NCI-H2107 treated with DMSO at 0.1 percent for 48 hours (cell line): ENCODE data around the gene C18orf32.
"Not testable (repeated sequence)": the region's sequence is repeated elsewhere in the genome, so short reads cannot be mapped to it uniquely, and the experiment has no call there.

Experiments used
- DNase-seq: peaks from one replicate; lab custom pipeline; 2025; ENCODE audit not compliant: unreplicated experiment; lab: John Stamatoyannopoulos, UW

The C18orf32 gene

DNA sequence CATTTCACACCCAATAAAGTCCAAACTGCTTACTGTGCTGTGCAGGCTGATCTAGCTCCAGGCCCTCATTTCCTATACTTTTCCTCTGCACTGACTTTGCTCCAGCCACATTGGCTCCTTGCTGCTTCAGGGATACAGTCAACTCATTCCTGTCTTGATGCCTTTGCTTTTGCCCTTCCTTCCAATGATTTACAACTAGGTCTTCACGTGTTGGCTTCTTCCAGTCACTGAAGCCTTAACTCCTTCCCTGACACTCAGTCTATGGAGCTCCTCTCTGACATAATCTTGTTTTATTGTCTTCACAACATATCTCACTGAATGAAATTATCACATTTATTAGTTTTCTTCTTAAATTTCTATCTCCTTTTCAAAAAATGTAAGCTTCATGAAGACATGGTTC lies 16.9 kb upstream of the C18orf32 start:
- no peak for DNase-seq

DNA sequence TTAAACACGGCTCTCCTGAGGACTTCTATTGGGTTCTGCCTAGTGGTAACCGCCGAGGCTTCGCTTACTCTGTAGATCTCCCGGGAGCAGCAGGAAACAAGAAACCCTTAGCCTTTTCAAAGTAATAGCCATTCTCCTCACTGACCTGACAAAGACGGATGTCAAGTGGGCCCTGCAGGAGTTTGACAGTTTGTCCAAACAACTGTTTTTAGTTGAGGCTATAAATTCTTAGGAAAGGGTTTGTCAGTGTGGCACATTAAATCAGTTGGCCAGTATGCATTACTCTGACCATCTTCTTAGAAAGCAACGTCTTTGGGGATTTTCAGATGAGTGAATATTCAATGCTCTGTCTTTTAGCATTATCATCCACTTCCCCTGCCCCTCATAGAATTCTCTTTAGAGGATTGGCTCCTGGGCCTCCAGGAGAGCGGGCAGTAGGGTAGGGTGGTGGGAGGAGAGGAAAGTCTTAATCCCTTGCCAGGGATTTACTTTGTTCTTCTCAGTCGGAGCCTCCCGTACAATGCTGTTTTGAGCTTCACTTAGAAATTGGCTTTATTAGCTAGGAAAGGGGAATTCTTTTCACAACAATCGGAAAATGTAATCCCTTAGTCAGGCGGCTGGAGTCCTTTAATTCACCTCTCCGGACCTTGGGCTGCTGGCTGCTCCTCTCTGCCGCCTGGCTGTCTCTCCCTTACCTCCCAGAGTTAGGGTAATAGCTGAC lies 13.3 kb upstream of the C18orf32 start:
- DNase-seq, result no peak

DNA sequence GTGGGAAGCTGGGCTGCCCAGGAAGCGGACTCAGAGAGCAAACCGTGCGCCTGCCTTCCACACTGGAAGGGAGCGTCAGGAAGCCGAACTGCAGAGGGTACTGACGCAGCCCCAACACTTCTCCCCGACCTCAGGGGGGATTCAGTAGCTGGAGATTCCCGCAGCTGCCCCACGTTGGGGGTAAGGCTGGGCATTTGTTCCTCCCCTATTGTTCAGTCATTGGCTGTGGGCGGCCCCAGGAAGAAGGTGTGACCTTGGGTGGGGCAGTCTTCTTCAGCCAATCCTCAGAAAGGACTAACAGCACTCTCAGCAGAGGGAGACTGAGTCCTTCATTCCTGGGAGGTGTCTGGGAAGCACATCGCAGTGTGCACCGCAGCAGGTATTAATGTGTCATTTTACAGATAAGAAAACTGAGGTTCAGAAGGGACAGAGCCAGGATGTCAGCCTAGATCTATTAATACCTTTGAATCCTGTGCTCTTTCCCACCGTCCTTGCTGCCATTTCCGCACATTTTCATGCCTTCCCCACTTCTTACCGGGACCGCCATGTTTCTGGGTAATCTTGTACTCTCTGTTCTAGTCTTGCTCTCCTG lies 12.1 kb upstream of the C18orf32 start:
- no peak for DNase-seq

DNA sequence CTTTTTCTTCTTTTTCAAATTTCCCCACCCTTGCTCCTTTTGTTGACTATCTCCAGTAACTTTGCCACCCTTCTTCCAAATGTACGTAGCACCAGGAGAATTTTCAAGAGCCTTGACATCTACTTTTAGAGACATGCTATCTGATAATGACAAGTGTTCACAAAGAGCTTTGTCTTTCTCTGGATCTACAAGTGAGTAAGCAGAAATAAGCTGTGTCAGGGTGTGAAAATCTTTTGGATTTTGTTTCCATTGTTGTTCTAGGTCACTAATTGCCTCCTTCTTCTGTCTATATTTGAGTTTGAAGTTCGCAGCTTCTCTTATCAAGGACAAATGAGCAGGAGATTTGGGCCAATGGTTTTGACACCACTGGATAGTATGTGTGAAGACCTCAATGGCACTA lies 8.4 kb upstream of the C18orf32 start:
- no peak for DNase-seq

DNA sequence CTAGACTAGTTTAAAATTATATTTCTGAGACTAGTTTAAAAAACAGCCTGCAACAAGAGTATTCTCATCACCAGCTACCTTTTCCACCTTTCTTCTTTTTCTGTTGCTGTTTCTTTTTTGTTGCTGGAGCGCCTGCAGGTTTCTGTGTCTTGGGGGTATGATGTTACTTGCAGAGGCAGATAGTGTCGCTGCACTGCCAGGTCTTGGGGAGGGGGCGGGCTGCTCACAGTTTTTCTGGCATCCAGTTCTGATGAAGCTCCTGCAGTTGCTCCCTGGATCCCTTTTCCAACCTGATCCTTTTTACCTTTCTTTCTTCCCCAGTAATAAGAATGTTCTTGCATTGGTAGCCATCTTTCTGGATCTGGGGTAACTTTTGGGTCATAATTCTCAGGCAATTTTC lies 8.0 kb upstream of the C18orf32 start:
- DNase-seq, result no peak

DNA sequence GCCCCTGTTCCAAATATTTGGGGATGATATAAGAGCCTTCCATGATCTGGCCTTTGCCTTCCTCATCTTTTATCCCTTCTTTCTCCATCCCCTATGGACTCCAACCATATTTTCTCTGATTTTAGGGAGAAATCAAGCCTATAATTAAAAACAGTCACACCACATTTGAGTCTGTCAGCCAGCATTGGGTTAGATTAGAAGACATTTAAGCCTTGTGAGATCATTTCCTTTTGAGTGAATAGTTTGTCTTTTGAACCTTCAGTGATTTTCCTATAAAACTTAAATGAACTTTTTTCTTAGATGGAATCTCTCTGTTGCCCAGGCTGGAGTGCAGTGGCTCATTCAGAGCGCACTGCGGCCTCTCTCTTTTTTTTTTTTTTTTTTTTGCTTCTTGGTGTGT lies 7.6 kb upstream of the C18orf32 start:
- DNase-seq, result no peak

DNA sequence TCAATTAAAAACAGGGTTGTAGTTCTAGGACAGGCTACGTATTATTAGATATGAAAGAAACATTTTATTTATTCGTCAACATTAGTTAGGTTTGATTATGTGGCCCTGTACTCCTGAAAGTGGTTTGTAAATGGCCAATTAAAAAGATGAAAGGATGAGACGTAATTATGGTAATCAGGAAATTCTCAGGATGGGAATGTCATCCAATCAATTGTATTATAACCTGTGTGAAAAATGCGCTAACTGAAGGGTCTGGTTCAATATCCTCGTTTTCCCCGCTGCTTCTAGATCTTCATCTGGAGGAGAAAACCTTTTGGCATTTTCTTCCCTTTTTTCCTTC lies 5.6 kb upstream of the C18orf32 start:
- no peak for DNase-seq

DNA sequence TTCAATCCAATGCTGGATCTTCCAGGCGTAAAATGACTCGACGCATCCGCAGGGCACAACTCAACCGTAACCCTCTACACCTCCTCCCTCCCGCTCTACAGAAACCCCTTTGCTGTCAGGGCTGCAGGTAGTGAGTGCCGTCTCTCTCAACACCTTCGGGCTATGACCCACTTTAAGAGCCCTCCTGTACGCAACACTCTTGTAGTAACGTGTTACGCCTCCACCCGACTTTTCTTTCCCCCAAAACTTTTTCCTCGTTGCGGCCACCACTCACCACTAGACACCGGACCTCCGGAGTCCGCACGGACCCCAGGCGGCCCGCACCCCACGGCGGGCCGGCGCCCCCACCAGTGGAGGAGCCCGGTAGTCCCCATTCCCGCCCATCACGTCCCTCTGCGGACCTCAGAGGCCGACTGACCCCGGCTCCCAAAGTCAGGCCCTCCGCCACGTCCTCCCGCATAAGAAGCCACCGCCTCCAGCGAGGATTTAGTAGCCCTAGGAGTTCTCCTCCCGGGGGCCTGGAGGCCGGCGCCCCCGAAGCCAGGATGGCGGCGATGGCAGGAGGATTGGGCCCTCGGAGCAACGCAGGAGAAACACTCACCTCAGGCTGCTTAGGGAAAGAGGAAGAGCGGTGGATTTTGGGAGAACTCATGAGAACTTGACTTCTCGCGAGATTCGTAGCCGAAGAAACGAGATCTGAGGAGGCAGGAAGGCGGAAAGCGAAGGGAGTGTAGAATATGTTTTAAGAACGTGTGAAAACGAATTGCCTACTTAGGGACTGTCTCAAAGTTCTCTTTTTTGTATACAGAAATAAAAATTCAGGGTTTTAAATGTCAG lies 5.0 kb upstream of the C18orf32 start, which contains the start of gene RPL17:
TSS of gene RPL17 (minus strand) at position 609 of the 837 bp plus-strand sequence.
- peak; percentile 99 for DNase-seq

DNA sequence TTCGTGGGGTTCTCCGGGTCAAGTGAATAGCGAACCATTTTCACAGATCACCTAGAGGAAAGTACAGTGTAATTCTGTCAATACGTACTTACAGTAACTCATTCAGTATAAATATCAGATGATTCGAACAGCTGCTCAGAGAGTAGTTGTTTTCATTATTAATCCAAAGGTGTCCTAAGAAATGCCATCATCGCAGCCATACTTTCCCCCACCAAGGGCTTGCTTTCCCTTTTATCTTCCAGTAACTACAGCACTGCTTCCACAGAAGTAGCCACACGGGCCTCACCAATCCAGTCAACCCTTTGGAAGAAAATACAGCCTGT lies 4.5 kb upstream of the C18orf32 start:
- DNase-seq, result no peak

DNA sequence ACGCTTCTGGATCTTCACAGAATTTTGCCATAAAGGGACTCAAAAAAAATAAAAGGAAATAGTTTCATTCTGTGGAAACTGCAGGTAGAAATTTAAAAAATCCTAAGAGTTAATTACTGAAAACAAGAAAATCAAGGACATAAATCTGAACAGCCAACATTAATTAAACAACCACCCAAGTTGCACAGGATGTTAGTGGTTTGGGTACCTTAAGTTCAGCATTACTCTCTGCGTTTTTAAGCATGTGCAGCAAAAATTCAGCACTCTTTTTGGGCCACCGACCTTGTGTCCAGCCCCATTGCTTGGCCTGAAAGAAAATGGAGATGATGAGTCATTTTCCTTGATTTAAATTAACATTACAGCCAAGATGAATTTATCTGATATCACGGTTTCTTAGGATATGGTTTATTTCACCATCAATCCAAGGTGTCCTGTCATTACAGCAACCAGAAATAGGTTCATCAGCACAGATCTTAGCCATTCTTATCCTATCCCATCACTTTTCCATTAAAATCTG lies 3.3 kb upstream of the C18orf32 start:
- DNase-seq, result no peak

DNA sequence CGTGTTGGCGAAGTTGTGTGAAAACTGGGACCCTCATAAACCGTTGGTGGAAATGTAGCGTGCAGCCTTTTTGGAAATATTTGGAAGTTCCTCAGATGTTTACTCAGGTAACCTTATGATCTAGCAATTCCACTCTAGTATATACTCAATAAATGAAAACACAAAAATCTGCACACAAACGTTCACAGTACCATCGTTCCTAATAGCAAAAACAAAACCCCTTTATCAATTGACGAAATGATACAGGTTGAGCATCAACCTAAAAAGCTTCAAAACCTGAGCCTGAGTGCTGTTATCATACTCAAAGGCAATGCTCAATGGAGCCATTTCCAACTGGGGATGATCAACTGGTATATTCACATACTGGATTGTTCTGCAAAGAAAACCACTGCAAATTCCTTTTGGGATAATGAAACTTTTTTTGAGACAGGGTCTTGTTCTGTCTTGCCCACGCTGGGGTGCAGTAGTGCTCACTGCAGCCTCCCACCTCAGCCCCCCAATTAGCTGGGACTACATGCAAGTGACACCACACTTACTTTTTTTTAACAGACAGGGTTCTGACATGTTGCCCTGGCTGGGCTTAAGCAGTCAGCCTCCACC lies 777 bp upstream of the C18orf32 start:
- DNase-seq, result no peak

DNA sequence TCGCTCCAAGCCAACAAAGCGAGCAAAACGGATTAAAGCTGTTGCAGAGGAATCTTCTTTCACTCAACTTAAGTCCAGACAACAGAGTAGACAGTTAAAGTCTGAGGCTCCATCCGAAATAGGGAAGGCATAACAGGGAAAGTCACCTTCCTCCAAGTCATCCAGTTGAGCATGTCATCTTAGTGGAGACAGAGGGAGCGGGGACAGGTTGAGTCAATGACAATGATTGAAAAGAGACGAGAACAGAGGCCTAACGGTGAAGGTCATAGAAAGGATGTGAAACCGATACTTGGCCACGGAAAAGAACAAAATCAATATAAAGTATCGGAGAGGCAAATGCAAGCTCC lies 455 bp downstream of the C18orf32 start:
- peak; percentile 38 for DNase-seq

DNA sequence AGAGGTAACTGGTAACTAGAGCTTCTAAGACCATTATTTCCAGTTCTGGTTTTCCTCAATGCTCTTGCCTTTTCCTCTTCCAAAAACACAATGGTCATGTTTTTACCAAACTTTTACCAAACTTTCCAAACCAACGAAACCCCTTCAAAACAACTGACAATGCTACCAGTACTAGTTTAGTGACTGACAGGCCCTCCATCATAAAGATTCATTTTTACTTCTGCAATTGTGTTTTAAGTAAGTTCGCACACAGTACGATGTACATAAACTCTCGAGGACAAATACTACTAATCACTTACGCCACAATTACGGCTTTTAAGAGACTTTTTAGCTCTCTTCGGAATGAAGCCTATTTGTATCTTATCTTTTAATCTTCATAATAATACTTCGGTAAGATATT lies 900 bp downstream of the C18orf32 start:
- DNase-seq, result no peak

DNA sequence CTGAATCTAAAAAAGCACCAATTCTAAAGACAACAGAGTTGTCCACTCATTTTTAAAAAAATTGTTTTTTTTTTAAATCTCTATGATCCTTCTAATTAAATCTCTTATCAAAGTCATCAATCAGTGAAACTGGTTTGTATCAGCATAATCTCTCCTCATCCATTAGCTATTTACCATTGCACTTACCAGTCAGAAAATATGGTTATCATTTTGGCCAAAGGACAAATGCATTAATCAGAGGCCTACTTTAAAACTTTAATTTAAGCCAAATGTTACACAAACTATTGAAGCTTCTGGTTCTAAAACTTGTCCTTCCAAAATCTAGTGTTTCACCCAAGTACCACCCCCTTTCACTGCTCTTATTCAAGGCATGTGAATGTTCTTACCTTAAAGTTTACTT lies 3.8 kb downstream of the C18orf32 start:
- DNase-seq, result no peak

DNA sequence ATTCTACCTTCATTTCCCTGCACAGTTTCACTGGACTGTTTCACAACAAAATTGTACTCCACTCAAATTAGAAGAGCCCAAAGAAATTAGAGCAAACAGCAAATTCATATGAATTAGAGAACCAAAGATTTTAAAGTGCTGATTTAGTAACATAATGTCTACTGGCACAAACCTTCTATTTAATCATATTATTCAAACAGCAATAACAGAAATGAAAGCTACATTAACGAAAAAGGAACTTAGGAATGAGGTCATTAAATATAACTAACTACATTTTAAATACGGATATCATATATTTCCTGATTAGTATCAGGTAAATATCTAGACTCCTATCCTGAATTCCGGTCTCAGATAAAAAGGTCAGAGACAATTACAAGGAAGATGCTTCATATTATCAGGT lies 5.1 kb downstream of the C18orf32 start:
- DNase-seq, result no peak

DNA sequence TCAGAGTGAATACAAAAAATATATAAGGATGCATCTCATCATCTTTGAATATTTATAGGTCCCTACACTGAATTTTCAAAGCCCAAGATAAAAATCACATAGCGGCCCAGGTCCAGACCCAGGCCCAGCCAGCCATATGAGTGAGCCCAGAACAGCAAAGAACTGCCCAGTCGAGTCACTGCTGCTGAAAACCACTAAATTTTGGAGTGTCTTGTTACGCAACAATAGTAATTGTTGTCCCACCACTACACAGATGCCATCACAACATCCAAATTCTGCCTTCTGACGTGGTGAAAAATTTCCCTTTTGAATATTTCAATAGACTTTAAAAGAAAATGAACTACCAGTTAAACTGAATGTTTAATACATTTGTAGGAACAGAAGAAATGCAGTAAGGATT lies 5.7 kb downstream of the C18orf32 start:
- no peak for DNase-seq

DNA sequence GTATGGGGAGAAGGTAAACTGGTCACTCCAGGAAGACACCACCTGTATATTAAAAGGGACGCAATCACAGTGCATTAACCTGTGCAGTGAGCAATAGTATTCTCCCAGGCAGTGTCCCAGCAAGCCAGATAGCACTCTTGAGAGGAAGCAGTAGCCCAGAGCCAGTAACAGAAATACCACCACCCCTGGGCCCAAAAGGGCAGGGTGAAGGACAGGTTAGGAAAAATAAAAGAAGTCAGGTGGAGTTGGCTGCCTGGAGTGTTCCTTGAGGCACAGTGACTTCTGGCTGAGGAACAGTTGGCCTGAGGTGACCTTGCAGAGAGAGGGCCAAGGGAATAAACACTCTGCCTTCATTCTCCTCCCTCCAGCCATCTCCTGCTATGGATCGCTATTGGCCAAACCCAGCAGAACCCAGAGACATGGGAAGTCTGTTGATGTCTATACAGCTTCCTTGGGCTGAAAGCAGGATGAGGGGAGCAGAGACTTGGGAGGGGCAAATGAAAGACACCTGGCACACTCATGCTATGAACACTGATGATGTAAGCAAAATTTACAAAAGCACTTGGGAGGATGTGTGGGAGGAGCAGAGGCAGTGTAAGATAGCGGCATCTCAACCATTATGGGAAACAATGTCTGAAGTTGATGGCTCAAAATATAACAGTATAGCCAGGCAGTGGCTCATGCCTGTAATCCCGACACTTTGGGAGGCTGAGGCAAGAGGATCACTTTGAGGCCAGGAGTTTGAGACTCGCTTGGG lies 7.5 kb downstream of the C18orf32 start:
- DNase-seq, result no peak

DNA sequence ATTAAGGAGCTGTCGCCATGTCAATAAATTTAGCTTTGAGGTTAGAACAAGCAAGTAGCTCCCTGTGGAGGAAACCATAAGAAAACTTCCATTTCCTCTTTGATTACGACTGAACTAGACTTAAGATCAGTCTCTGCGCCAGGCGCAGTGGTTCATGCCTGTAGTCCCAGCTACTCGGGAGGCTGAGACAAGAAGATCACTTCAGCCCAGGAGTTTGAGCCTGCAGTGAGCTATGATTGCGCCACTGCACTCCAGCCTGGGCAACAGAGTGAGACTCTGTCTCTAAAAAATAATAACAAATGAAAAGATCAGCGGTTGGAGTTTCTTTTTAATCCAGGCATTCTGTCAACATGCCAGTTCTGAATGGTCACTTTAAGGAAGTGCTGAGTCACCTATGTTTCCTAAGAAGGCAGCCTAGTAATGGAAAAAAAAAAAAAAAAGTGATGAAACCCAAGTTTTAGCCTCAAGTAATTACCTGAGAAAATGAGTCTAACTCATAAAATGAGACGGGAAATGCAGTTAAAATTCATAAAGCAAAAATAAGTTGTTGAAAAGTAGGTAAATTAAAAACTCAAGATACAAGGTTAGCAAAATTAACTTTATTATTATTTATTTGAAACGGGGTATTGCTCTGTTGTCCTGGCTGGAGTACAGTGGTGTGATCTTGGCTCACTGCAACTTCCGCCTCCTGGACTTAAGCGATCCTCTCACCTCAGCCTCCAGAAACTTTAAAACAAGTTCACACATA lies 10.2 kb downstream of the C18orf32 start:
- no peak for DNase-seq

DNA sequence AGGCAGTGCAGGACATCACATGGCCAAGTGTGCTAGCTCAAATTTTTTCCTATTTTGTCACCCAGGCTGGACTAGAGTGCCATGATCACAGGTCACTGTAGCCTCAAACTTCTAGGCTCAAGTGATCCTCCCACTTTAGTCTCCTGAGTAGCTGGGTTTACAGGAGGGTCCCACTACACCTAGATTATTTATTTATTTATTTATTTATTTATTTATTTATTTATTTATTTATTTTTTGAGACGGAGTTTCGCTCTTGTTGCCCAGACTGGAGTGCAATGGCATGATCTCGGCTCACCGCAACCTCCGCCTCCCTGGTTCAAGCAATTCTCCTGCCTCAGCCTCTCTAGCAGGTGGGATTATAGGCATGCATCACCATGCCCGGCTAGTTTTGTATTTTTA lies 12.1 kb downstream of the C18orf32 start:
- not testable (repeated sequence) for DNase-seq

DNA sequence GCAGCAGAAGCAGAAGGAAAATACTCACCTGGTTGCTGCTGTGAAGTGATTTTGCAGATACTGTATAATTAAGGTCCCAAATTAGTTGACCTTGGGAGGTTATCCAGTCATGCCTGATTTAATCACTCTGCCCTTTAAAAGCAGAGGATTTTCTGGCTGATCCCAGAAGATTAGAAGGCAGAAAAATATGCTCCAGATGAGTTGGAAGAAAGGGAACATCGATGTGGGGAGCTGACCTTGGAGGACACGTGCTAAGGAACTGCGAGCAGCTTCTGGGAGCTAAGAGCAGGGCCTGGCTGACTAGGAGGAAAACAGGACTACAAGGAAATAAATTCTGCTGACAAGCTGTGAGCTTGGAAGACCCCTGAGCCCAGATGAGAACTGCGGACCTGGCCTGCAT lies 13.3 kb downstream of the C18orf32 start:
- DNase-seq, result no peak
